A549 treated with AZD9567 at 1 μM for 4 hours (cell line): ENCODE data around the gene KRT33B. TPM values are rescaled to one million over a fixed set of nuclear protein-coding genes. Genes with fewer than 3 reads are reported as not detected.

Source experiments
- total RNA-seq: library from RNA; stranded (reverse); fragments of 200-300 nt; extraction: Qiagen RNA extraction; gene quantifications from 5 replicates; pipeline ENCODE4 v1.2.3, GENCODE V29; 2022; ENCODE audit not compliant: insufficient read depth

The KRT33B gene
- not detected in 5 replicates for total RNA-seq

GRCh38 chr17:41369713-41370112 lies at the start of gene KRT33B:
TSS of gene KRT33B (minus strand) at chr17:41369813. CDS start at chr17:41369750, 63 bp downstream.

GRCh38 chr17:41396996-41397660 lies 27.5 kb upstream of the KRT33B start, which contains the start of gene KRT31:
TSS of gene KRT31 (minus strand) at chr17:41397608. CDS start at chr17:41397539, 69 bp downstream.

GRCh38 chr17:41381943-41382342 lies 12.3 kb upstream of the KRT33B start, which contains the start of gene KRT34:
TSS of gene KRT34 (minus strand) at chr17:41382306. CDS start at chr17:41382246, 60 bp downstream.

GRCh38 chr17:41350381-41350878 lies 19.2 kb downstream of the KRT33B start, which contains the start of gene KRT33A:
TSS of gene KRT33A (minus strand) at chr17:41350828. CDS start at chr17:41350767, 61 bp downstream.

GRCh38 chr17:41315204-41315794 lies 54.3 kb downstream of the KRT33B start, which contains the start of gene KRTAP17-1:
TSS of gene KRTAP17-1 (minus strand) at chr17:41315710. CDS start at chr17:41315650, 60 bp downstream.

Other genes starting within 250 kb of the KRT33B start
- not detected in 5 replicates for gene KRTAP4-12, start 245.6 kb downstream of the KRT33B start, total RNA-seq
- not detected in 5 replicates for gene KRTAP4-6, start 229.3 kb downstream of the KRT33B start, total RNA-seq
- gene KRTAP4-5, start 220.0 kb downstream of the KRT33B start, total RNA-seq, result not detected in 5 replicates
- 0.07 TPM in 1 of 5 replicates, not detected in the others for gene KRTAP4-4, start 209.1 kb downstream of the KRT33B start, total RNA-seq
- not detected in 5 replicates for gene KRTAP4-3, start 201.6 kb downstream of the KRT33B start, total RNA-seq
- not detected in 5 replicates for gene KRTAP4-2, start 191.6 kb downstream of the KRT33B start, total RNA-seq
- not detected in 5 replicates for gene KRTAP4-1, start 184.9 kb downstream of the KRT33B start, total RNA-seq
- gene KRTAP9-1, start 179.9 kb downstream of the KRT33B start, total RNA-seq, result not detected in 5 replicates
- not detected in 5 replicates for gene KRTAP9-2, start 143.2 kb downstream of the KRT33B start, total RNA-seq
- not detected in 5 replicates for gene KRTAP9-3, start 137.4 kb downstream of the KRT33B start, total RNA-seq
- not detected in 5 replicates for gene KRTAP9-8, start 131.8 kb downstream of the KRT33B start, total RNA-seq
- gene KRTAP9-4, start 120.1 kb downstream of the KRT33B start, total RNA-seq, result not detected in 5 replicates
- gene KRTAP9-9, start 114.4 kb downstream of the KRT33B start, total RNA-seq, result not detected in 5 replicates
- not detected in 5 replicates for gene KRTAP9-6, start 104.4 kb downstream of the KRT33B start, total RNA-seq
- not detected in 5 replicates for gene KRTAP9-7, start 94.1 kb downstream of the KRT33B start, total RNA-seq
- gene KRTAP29-1, start 67.0 kb downstream of the KRT33B start, total RNA-seq, result not detected in 5 replicates
- not detected in 5 replicates for gene KRTAP16-1, start 60.5 kb downstream of the KRT33B start, total RNA-seq
- not detected in 5 replicates for gene KRTAP17-1, start 54.1 kb downstream of the KRT33B start, total RNA-seq
- not detected in 5 replicates for gene KRT33A, start 19.0 kb downstream of the KRT33B start, total RNA-seq
- gene KRT34, start 12.5 kb upstream of the KRT33B start, total RNA-seq, result 0.21 to 1.2 TPM (median 0.29 TPM) in 5 replicates
- not detected in 5 replicates for gene KRT31, start 27.8 kb upstream of the KRT33B start, total RNA-seq
- not detected in 5 replicates for gene KRT37, start 54.8 kb upstream of the KRT33B start, total RNA-seq
- gene KRT38, start 71.2 kb upstream of the KRT33B start, total RNA-seq, result not detected in 5 replicates
- gene KRT32, start 97.6 kb upstream of the KRT33B start, total RNA-seq, result not detected in 5 replicates
- gene KRT35, start 111.3 kb upstream of the KRT33B start, total RNA-seq, result not detected in 5 replicates
- gene KRT36, start 120.1 kb upstream of the KRT33B start, total RNA-seq, result not detected in 5 replicates
- 0.08 to 0.50 TPM (median 0.30 TPM) in 3 of 5 replicates, not detected in the others for gene KRT13, start 135.8 kb upstream of the KRT33B start, total RNA-seq
- gene KRT15, start 149.1 kb upstream of the KRT33B start, total RNA-seq, result 2.1 to 2.6 TPM (median 2.5 TPM) in 5 replicates
- gene KRT19, start 158.5 kb upstream of the KRT33B start, total RNA-seq, result 38.0 to 52.6 TPM (median 41.8 TPM) in 5 replicates
- gene KRT9, start 202.2 kb upstream of the KRT33B start, total RNA-seq, result not detected in 5 replicates
- 0.08 to 0.13 TPM (median 0.10 TPM) in 3 of 5 replicates, not detected in the others for gene KRT14, start 217.1 kb upstream of the KRT33B start, total RNA-seq
- 0.46 to 0.75 TPM (median 0.64 TPM) in 4 of 5 replicates, not detected in the other for gene KRT16, start 243.0 kb upstream of the KRT33B start, total RNA-seq